Medulla oblongata (tissue), 1 donor: Measurements from ENCODE around the gene BMP6.

Source experiments
- DNase-seq: peaks from one replicate; pipeline ENCODE4 v3.0.0-alpha.2; 2015; ENCODE audit errors: extremely low spot score

BMP6 gene

DNA sequence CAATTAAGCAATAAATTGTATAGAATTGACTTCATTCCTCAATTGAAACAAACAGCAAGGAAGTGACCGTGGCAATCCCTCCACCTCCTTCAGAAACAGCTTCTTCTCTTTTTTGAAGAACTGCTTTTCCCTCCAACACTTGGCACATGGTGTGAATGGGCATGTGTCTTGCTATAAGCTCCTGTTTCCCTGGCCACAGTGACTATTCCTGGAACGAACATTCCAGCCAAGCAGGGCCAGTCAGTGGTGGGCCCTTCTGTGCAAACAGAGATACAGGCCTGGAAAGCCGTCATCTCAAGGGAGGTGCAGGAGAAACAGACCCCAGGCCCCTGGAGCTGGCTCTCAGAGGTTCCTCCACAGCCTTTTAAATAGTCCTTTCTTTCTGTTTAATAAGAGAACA is 177.8 kb downstream of the BMP6 start:
- no peak for DNase-seq

DNA sequence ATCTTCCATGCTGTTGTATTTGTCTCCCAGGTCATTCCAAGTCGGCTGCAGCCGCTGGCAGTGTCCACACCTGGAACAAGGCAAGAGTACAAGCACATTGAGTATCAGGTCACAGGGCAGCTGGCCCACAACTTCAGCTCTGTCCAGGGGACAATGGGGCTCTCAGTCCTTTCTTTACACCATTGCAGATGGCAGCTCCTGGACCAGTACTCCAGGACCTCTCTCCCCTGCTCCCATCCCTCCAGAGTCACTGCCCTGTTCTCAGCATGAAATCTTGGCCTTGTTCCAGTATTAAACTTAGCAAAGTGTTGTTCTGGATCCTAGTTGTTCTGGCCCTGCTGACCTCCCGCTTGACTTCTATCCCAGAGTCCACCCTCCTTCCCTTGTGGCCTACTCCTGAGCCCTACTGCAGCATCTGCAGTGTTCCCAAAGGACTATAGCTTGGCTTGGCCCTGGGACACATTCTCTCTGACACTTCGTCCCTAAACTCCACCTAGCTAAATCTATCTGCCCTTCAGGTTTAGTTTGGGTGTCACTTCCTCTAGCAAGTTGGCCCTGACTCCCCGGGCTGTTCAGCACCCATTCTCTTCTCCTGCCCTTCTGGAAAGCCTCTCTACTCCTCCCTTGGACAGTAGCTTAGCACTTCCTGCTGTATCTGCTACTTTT is 178.9 kb downstream of the BMP6 start:
- DNase-seq, result no peak

DNA sequence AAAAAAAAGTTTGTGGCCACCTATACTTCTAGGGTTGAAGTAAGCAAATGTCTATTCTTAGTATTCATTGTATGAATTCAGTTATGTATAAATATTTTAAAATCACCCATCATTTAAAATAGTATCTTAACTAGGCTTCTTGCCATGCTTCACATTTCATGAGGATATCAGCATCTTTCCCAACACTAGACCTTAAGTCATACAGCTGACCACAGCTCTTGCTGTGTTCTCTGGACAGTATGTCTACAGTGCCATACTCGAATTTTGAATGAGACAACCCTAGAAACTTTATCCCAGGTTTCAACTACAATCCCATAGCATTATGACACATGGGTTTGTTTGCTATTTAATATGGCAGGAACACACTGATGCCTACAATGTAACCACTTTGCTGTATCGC is 179.5 kb downstream of the BMP6 start:
- no peak for DNase-seq

DNA sequence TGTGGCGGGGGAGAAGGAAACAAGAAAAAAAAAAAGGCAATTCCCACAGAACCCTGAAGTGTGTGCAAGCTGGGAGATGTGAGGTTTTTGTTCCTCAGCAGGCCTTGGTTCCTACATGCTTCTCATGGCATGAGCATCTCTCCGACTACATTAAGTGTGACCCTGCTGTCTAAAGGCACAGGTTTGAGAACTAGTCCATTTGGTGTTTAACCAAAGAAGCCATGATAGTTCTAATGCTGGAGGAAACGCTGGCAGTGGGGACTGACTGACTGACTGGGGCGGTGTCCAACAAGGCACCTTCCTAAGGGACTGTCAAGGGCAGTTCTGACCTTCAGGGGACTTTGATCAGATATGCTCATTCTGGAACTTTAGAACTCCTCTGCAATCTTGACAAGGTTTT is 180.8 kb downstream of the BMP6 start:
- no peak for DNase-seq

DNA sequence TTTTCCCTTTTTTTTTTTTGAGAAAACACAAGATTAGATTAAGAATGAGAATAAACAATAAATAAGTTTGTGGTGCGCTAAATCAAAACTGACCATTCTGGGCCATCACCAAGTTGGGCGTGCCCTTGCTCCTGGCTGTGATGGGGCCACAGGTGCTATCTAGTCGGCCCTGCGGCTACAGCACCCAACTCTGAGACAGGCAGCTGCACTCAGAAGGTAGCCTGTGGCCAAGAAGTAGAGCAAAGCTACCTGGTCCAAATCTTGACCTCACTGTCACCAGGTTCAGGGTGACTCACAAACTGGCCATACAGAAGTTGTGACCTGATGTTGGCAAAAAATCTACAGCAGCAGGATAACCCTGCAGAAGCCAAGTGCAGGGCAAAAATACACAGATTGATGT is 181.3 kb downstream of the BMP6 start:
- no peak for DNase-seq

DNA sequence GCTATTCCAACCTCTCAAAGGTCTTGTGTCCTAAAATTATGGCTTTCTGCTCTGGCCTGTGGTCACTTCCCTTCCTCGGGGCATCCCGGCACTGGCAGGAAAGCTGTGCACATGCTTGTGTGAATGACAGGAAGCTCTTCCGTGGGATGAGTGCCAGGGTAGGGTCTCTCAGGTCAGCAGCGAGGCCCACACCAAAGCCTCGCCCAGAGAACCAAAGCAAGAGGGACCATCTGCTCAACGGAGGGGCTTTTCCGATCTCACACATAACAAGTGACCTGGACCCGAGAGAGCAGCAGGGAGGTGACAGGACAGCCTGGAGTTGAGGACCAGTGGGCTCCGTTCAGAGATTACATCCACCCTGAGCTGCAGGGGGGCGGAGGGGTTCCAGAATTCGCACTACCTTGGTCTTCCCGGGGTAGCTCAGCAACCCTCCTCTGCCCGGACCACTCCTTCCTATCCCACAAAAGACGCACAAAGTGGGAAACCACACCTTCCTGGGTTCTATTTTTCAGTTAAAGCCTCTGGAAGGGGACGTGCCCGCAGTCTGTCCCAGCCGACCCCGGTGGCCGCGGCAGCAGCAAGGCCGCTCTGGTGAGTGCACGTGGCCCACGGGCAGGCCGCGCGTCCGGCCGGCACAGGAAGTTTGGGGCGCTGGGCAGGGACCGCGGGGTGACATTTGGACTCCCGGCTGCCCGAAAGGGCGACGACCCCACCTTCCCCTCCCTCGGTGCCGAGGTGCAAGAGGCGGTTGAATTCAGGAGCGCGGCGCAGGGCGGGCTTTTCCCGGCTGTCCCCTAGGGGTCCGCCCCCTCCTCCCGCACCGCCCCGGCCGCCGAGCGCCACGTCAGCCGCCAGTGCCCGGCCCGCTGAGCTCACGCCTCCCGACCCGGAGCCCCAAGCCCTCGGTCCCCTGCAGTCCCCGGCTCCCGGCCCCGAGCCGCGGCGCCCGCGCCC is 183.7 kb downstream of the BMP6 start:
- peak; percentile 17 for DNase-seq

DNA sequence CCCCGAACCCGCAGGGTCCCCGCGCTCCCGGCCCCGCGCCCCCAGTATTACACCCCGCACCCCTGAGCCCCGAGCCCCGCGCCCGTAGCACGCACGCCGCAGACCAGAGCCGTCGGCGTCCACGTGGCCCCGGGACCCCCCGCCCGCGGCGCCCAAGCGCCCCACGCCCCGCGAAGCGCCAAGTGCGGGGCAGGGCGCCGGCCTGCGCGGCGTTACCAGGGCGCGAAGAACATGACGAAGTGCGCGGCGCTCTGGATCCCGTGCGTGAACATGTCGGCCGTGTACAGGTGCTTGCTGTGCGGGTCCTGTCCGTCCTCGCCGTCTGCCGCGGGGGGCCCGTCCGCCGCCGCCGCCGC is 184.4 kb downstream of the BMP6 start:
- DNase-seq, result no peak

DNA sequence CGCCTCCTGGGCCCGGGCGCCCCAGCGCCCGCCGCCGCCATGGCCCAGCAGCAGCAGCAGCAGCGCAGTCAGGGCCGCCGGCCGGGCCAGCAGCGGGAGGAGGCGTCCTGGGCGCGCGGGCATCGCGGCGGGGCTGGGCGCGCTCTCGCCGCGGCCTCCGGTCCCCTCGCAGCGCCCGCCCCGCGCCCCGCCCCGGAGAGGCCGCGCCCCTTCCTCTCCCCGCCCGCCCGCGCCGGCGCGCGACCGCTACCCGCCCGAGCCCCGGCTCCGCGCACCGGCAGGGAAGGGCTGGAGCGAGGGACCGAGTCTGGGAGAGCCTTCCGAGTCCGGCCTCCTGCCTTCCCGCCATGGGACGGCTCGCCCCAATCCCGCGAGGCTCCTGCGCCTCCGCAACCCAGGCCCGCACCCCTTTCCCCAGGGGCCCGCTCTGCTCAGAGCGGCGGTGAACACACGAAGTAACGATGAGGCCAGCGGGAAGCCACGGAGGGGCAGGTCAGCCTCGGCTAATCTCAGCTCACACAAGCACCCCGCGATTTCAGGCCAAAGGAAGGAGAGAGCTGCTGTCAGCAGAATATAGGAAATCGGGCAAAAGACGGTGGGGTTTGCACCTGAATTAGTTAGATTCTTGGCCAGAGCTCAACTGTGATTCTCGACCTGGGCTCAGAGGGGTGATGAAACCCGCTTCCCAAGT is 184.9 kb downstream of the BMP6 start, which contains the start of gene TXNDC5:
Gene TXNDC5 (minus strand): TSS at position 135 of the 691 bp plus-strand sequence. CDS start 12 bp downstream, at position 123.
- peak; percentile 81 for DNase-seq

DNA sequence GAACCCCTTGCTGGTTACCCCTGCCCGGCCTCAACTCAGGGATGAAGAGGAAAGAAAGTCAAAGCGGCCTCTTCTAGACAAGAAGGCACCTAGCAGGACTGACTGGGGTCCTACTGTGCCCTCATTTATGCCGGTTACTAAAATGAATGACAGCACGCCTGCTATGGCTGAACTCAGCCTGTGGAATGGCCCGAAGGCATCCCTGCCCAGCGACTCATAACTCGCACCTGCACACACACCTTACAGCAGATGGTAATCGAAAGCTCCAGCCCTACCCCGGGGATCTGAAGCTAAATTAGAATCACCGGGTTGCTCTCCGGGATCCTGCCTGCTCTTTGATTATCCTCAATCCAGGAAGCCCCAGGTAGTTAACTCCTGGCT is 185.4 kb downstream of the BMP6 start:
- DNase-seq, result no peak

DNA sequence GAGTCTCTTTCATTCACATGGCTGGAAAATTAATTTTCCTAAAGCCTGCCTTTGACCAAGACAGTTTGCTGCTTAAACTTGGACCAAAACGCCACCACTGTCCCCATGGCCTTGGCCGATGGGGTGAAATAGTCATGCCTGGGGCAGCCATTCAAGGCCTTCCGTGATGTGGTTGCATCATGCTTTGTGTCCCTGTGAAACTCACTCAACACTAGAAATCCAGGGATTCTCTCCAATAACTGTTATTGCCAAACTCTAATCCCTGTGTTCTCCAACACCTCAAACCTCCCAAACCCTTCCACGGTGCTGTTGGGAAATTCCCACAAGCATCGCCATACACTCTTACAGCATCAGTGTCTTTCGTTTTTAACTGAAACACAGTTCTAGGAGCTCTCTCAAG is 186.1 kb downstream of the BMP6 start:
- DNase-seq, result no peak

DNA sequence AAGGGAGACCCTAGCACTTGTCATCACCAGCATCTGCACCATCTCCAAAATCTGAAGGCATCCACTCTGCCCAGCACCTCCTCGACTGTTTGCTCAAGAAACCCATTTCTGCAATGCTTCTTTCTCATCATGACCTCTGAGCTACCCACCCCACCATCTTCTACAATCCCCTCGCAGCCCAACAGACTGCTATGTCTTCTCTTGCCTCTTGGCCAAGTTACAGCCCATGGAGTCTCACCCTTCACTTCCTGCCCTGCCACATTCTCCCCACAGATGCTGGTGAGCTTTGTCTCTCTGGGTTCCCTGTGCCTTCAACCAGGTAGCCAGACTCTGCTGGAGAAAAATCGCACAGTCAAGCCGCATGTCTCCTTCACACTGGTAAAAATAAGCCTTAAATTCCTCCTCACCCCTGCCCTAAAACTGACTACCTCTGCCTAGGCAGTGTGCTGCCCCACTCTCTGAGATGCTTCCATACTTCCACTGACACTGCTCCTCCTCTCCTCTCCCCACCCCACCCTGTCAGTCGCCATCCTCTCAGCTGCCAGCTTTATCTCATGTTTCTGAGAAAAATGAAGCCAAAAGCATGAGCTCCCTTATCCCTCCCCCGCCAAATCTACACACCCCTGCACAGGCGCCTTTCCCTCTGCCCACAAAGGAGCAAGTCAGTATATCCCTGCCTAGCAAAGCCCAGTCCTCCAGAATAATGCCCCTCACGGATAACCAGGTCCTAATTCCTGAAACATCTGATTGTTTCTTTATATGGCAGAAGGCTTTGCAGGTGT is 187.0 kb downstream of the BMP6 start:
- DNase-seq, result no peak

DNA sequence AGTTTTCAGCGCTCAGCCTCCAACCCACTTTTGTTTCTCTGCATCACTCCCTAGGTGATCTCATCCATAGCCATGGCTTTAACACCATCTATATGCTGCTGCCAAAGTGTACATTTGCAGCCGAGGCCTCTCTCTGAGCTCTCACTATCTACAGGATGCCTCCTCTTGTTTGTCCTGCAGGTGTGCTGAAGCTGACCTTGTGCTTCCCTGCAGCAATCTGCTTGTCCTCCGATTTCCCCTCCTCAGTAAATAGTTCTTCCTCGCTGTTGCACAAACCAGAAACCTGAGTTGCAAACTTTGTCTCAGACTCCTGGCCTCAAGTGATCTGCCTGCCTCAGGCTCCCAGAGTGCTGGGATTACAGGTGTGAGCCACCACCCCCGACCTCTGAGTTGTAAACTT is 188.4 kb downstream of the BMP6 start:
- no peak for DNase-seq

DNA sequence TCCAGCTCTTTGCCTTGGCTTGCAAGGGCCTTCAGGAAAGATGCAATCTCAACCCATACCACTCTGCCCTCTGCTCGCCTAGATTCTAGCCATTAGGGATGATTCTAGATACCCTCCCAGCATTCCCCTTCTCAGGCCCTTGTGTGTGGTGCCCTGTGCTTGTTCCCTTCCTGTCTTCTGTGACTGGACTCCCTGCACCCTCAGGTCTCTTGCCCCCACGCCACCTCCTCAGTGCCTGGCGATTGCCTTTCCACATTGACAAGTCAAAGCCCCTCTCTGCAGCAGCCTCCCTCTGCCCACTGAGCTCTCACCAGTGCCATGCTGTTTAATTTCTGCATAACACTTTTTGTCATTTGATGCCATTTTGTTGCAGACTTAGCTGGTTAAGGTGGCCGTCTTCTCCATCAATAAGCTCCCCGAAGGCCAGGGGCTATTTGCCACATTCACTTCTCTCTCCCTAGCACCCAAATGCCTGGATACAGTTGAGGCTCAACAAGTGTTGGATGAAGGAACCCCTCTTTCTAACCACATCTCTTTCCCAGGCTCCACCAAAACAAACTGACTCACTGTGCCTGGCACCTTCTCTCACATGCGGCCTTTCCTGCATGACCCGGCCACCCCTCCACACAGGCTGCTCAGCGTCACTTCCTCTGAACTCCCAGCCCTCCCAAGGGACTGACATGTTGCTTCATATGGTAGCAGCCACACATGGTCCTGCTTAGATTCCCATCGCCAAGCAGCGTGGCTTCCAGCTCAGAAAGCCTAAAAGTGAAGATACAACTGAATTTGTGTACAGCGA is 189.3 kb downstream of the BMP6 start:
- DNase-seq, result no peak

DNA sequence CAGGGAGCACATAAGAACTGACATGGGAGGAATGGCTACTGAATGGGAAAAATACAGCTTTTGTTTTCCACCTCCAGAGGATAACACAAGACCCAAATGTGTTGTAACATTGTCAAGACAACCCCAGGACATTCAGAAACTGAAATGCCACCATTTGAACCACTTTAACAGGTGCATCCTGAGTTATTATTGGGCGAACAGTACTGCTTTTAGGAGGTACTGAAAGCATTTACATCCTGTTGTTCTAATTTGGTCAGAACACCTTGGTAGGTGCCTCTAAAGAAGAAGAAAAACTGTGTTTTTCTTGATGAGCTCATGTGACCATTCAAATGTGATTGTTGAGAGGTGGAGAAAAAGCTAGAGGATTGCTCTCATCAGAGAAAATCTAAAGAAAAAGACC is 191.1 kb downstream of the BMP6 start:
- DNase-seq, result no peak

DNA sequence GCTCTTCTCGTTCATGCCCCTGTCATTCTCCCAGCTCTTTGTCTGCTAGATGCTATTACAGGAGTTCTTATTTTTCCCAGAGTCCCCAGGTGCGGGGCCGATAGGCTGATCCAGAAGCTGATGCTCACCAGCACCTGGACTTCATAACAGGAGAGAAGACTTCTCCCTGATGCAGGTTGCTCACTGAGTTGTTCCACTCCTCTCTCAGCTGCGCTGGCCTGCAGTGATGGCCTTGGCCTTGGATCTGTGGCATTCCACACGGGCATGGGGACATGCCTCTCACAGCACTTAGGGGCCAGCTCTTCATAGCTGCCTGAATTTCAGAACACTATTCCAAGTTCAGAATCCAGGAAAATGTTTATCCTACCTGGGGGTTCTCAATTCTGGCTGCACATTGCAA is 191.8 kb downstream of the BMP6 start:
- DNase-seq, result no peak

DNA sequence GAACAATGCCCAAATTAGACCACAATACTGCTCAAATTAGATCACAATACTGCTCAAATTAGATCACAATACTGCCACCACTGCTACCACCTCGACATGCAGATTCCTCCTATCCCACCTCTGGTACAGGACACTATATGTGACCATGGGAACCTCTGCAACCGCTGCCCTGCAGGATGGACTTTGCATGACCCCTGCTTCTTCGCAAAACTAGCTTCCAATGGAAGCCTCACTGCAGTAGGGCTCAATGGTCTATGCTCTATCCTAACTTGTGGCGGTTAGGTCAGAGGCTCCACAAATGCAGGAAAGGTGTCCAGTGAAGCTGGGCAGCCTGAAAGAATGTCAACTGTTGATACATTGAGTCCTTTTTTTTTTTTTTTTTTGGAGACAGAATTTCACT is 192.5 kb downstream of the BMP6 start:
- DNase-seq, result no peak

DNA sequence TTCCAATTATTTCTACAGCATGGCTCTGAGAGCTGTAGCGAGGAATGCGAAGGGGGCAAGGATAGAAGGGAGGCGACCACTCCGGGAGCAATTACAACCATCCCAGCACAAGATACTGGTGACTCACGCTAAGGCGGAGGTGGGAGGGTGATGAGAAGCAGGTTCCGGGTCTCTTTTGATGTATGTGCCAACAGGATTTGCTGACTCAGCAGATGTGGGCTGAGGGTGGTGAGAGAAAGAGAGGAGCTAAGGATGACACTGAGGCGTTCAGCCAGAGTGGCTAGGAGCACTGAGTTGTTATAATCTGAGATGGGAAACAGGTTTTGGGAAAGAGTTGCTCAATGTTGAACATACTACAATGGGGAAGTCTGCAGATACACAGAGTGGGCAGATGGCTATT is 194.0 kb downstream of the BMP6 start:
- no peak for DNase-seq

DNA sequence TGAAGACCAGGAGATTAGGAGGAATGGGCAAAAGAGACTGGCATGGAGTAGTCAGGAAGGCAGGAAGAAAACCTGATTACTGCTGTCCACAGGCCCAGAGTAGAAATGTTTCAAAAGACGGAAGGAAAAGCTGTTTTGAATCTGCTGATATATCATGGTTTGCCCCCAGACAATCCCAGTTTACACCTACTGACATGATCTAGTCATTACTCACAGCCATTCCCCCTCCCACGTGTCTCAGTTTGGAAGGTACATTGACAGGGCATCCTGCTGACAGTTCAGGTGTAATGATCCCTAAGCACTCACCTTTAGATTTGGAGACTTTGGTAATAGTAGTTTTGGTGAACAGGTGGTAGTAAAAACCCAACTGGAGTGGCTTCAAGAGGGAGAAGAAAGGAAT is 194.5 kb downstream of the BMP6 start:
- DNase-seq, result no peak

DNA sequence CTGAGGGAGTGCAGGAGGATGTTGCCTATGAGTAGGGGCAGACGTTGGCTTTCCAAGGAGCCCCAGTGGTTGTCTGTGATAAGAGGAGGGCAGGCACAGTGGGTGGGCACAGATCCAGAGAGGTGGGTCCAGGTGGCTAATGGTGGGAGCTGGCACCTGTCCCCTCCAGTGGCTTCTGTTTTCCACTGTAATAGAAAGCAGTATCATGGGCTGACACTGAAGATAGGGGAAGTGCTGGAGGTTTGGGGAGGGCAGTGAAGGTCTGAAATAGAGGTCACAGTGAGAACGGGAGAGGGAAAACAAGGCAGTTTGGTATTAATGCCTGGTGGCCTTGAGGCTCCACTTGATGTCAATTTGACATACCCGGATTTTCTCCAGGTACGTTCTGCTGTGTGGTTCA is 195.1 kb downstream of the BMP6 start:
- no peak for DNase-seq

DNA sequence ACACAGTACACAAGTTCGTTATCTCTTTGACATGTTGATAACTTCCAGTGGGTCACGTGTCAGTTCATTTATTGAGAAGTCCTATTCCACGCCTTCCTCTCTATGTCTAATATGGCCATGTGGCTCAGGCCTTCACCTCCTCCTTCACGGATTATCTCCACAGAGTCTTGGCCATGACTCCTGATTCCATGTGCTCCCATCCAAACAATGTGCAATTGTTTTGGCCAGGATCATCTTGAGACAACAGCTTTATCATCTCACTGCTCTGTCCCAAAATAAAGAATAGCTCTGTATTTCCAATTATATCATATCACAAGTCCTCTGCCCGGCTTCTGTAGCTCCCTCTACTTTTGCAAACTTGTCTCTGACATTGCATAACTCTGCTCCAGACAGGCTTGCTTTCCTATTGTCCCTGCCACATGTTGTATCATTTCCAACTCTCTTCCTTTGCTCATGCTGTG is 195.8 kb downstream of the BMP6 start:
- DNase-seq, result no peak

DNA sequence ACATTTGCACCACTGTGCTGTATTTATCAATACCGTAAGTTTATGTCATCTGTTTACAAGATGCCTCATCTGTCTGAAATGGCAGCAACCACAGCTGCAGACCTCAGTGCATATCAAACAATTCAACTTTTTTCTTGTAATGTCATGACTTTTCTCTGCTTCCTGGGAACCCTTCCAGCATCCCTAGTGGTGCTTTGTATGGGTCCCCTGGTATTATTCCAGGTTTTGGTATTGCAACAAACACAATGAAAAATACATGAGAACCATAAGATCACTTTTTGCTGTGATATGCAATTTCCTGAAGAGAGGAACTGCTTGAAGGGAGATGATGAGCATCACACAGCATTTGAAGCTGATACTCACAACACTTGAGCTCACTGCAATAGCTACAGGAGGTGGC is 196.7 kb downstream of the BMP6 start:
- peak; percentile 24 for DNase-seq
